Smooth muscle cell (in vitro differentiated cells): Measurements from ENCODE around the gene ARF6. TPM values are rescaled to one million over a fixed set of nuclear protein-coding genes. Genes with fewer than 3 reads are reported as not detected.

Experiments
- DNase-seq: peaks from one replicate; lab custom pipeline; 2025; ENCODE audit not compliant: unreplicated experiment; lab: John Stamatoyannopoulos, UW
- H2AFZ ChIP-seq: fragments of 200-600 bp; sonication (generic); 2 replicates; pipeline ENCODE4 v1.6.0; 2016; ENCODE audit warnings: antibody characterized with exemption, low read depth, mild to moderate bottlenecking
- H3F3A ChIP-seq: fragments of 200-600 bp; sonication (generic); 2 replicates; pipeline ENCODE4 v1.6.0; 2017; ENCODE audit warnings: antibody characterized with exemption, low read depth
- H3K27ac ChIP-seq: fragments of 200-600 bp; sonication (generic); 2 replicates; pipeline ENCODE4 v1.5.1; 2016; ENCODE audit warnings: low read depth, mild to moderate bottlenecking
- H3K27me3 ChIP-seq: fragments of 200-600 bp; sonication (generic); 2 replicates; pipeline ENCODE4 v1.6.1; 2016; ENCODE audit warnings: low read depth, mild to moderate bottlenecking
- H3K36me3 ChIP-seq: fragments of 200-600 bp; sonication (generic); 2 replicates; pipeline ENCODE4 v1.5.1; 2016; ENCODE audit warnings: low read depth
- H3K4me1 ChIP-seq: fragments of 200-600 bp; sonication (generic); 2 replicates; pipeline ENCODE4 v1.5.1; 2016; ENCODE audit warnings: low read depth
- H3K4me2 ChIP-seq: fragments of 200-600 bp; sonication (generic); 2 replicates; pipeline ENCODE4 v1.6.0; 2016; ENCODE audit warnings: mild to moderate bottlenecking
- H3K4me3 ChIP-seq: fragments of 200-600 bp; sonication (generic); 2 replicates; pipeline ENCODE4 v1.5.1; 2016; ENCODE audit warnings: mild to moderate bottlenecking
- H3K79me2 ChIP-seq: fragments of 200-600 bp; sonication (generic); 2 replicates; pipeline ENCODE4 v1.6.0; 2016; ENCODE audit warnings: low read depth, mild to moderate bottlenecking
- H3K9ac ChIP-seq: fragments of 200-600 bp; sonication (generic); 2 replicates; pipeline ENCODE4 v1.6.0; 2016; ENCODE audit warnings: low read depth
- H3K9me3 ChIP-seq: fragments of 200-600 bp; sonication (generic); replicated peaks from 2 replicates; pipeline ENCODE4 v1.5.1; 2016; ENCODE audit warnings: low read depth
- H4K20me1 ChIP-seq: fragments of 200-600 bp; sonication (generic); 2 replicates; pipeline ENCODE4 v1.6.0; 2016; ENCODE audit warnings: low read depth
- CTCF ChIP-seq: fragments of 200-600 bp; sonication (generic); IDR thresholded peaks from 2 replicates; pipeline ENCODE4 v1.5.1; 2017; ENCODE audit warnings: borderline replicate concordance, mild to moderate bottlenecking, antibody characterized with exemption; ENCODE audit not compliant: insufficient read depth, poor library complexity, severe bottlenecking
- WGBS: methylation state at CpG from one replicate; pipeline ENCODE4 v1.1.7; 2016; ENCODE audit warnings: low lambda C conversion rate; 5-methylcytosine and 5-hydroxymethylcytosine counted together
- polyA plus RNA-seq: library from polyadenylated mRNA; unstranded; fragments of >200 nt; fragmentation: Nextera tagmentation; extraction: Ambion mirVana; gene quantifications from 2 replicates; pipeline ENCODE4 v1.2.1, GENCODE V29; 2016
- total RNA-seq: library from RNA; depleted of rRNA; stranded (reverse); fragments of >200 nt; gene quantifications from 2 replicates; pipeline ENCODE4 v1.2.3, GENCODE V29; 2014

Gene ARF6
- total and polyA plus RNA-seq, 2 experiments from 2014 or later: 59.8 to 68.7 TPM

- 68% methylated on average over 7 of the region's 7 CpGs for WGBS
- Histone ChIP-seq H3K4me2 (no peak overlapping the region), H3K27me3 (no peaks in the 10 kb centered on the region), H4K20me1 (no peaks in the 10 kb centered on the region), H3K4me3 (no peak overlapping the region), H3K4me1 (peaks cover 5% of the 10 kb centered on the region), H3K79me2 (no peaks in the 10 kb centered on the region), H3K36me3 (no peaks in the 10 kb centered on the region), H2AFZ (no peak overlapping the region), H3K9me3 (no peaks in the 10 kb centered on the region), H3F3A (peaks cover 4% of the 10 kb centered on the region), H3K27ac (no peak overlapping the region), H3K9ac (no peak overlapping the region)
- DNase-seq: no peak
- no peak for TF ChIP-seq CTCF
These were observed 13.1 kb downstream of the ARF6 start for GRCh38 chr14:49905989-49906388.

- Histone ChIP-seq H3K9ac (peak overlapping the region; percentile 31), H3K4me1 (peaks cover 8% of the 10 kb centered on the region), H3K4me2 (peak overlapping the region; percentile 65), H3K9me3 (no peaks in the 10 kb centered on the region), H3K79me2 (no peaks in the 10 kb centered on the region), H3K27ac (peak overlapping the region; percentile 92), H4K20me1 (no peaks in the 10 kb centered on the region), H3F3A (peaks cover 13% of the 10 kb centered on the region), H3K27me3 (no peaks in the 10 kb centered on the region), H3K36me3 (no peaks in the 10 kb centered on the region), H3K4me3 (no peak overlapping the region), H2AFZ (peak overlapping the region; percentile 59)
- WGBS: 64% methylated on average over 5 of the region's 5 CpGs
- TF ChIP-seq CTCF: no peak
- no peak for DNase-seq
These were observed 14.3 kb downstream of the ARF6 start for GRCh38 chr14:49907186-49907585.

GRCh38 chr14:49908433-49908782 lies 15.5 kb downstream of the ARF6 start:
- Histone ChIP-seq H3F3A (peaks cover 13% of the 10 kb centered on the region), H3K4me3 (no peak overlapping the region), H2AFZ (no peak overlapping the region), H4K20me1 (no peaks in the 10 kb centered on the region), H3K36me3 (no peaks in the 10 kb centered on the region), H3K27me3 (no peaks in the 10 kb centered on the region), H3K9me3 (no peaks in the 10 kb centered on the region), H3K79me2 (no peaks in the 10 kb centered on the region), H3K4me2 (peak overlapping the region; percentile 65), H3K27ac (peak overlapping the region; percentile 92), H3K4me1 (peaks cover 8% of the 10 kb centered on the region), H3K9ac (peak overlapping the region; percentile 37)
- no peak for DNase-seq
- 0% methylated on average over 1 of the region's 1 CpG for WGBS
- no peak for TF ChIP-seq CTCF

- H3K27ac ChIP-seq: no peak overlapping the region
- no peak overlapping the region for H3K4me2 ChIP-seq
- H3K36me3 ChIP-seq: no peaks in the 10 kb centered on the region
- H3K4me1 ChIP-seq: peaks cover 8% of the 10 kb centered on the region
- H3K9me3 ChIP-seq: no peaks in the 10 kb centered on the region
- no peaks in the 10 kb centered on the region for H3K79me2 ChIP-seq
- H3K27me3 ChIP-seq: no peaks in the 10 kb centered on the region
- peaks cover 13% of the 10 kb centered on the region for H3F3A ChIP-seq
- no peaks in the 10 kb centered on the region for H4K20me1 ChIP-seq
- no peak overlapping the region for H3K9ac ChIP-seq
- no peak for DNase-seq
- H3K4me3 ChIP-seq: no peak overlapping the region
- no peak for TF ChIP-seq CTCF
- no peak overlapping the region for H2AFZ ChIP-seq
- WGBS: over 99% methylated on average over 4 of the region's 4 CpGs
These were observed 16.1 kb downstream of the ARF6 start for GRCh38 chr14:49909016-49909415.
